K562 (cell line): ENCODE data around the gene EPB41L2.

Experiments
- CHD4 ChIP-seq: fragments of 200-600 bp; sonication (generic); IDR thresholded peaks from 3 replicates; pipeline ENCODE4 v1.6.1; 2012; ENCODE audit warnings: low read depth, mild to moderate bottlenecking, mixed read lengths, low read length, inconsistent platforms; ENCODE audit not compliant: insufficient read depth, insufficient replicate concordance, poor library complexity, severe bottlenecking
- EZH2 ChIP-seq: IDR thresholded peaks from 2 replicates; pipeline ENCODE4 v1.6.1; 2012; ENCODE audit warnings: low read depth, mild to moderate bottlenecking, inconsistent platforms, low read length, borderline replicate concordance
- GABPB2 ChIP-seq: fragments of 250-450 bp; sonication (Bioruptor Pico); conservative IDR thresholded peaks from 2 replicates; pipeline ENCODE4 v1.5.1; 2021; ENCODE audit warnings: mild to moderate bottlenecking
- KDM5B ChIP-seq: fragments of 200-600 bp; sonication (generic); IDR thresholded peaks from 2 replicates; pipeline ENCODE4 v1.6.1; 2012; ENCODE audit warnings: low read depth, mild to moderate bottlenecking, moderate library complexity, low read length, control low read depth, inconsistent platforms; ENCODE audit not compliant: insufficient replicate concordance
- MAX ChIP-seq: sonication (generic); formaldehyde crosslinking; IDR thresholded peaks from 2 replicates; pipeline ENCODE4 v1.9.0; 2022; ENCODE audit warnings: mild to moderate bottlenecking, missing genetic modification reagents
- NR3C1 ChIP-seq: sonication (generic); formaldehyde crosslinking; IDR thresholded peaks from 2 replicates; pipeline ENCODE4 v1.8.1; 2022; ENCODE audit warnings: missing genetic modification reagents
- PCBP1 ChIP-seq: fragments of 200-400 bp; formaldehyde crosslinking; IDR thresholded peaks from 2 replicates; pipeline ENCODE4 v1.6.1; 2018; ENCODE audit warnings: mild to moderate bottlenecking, low read depth, low read length; ENCODE audit not compliant: poor library complexity, severe bottlenecking
- POLR2A ChIP-seq: fragments of 450-650 bp; conservative IDR thresholded peaks from 2 replicates; pipeline ENCODE4 v1.6.1; 2016
- REST ChIP-seq, 2 experiments: fragments of 450-650 bp; formaldehyde crosslinking in 1 of 2; IDR thresholded peaks; 2 replicates each; pipeline versions ENCODE4 v1.4.0 to v1.6.1; 2014 to 2020; ENCODE audit warnings: mild to moderate bottlenecking in 2 of 2, borderline replicate concordance in 1 of 2, low read depth in 1 of 2
- ZFX ChIP-seq: sonication (generic); formaldehyde crosslinking; IDR thresholded peaks from 2 replicates; pipeline ENCODE4 v1.8.0; 2022; ENCODE audit warnings: mild to moderate bottlenecking, missing genetic modification reagents, moderate library complexity
- ZNF175 ChIP-seq: fragments of 200-800 bp; sonication (Bioruptor generic); IDR thresholded peaks from 2 replicates; pipeline ENCODE4 v1.6.1; 2016; ENCODE audit warnings: low read depth, mild to moderate bottlenecking, missing genetic modification characterization, missing compliant biosample characterization
- ZNF217 ChIP-seq: sonication (generic); formaldehyde crosslinking; IDR thresholded peaks from 2 replicates; pipeline ENCODE4 v1.8.0; 2022; ENCODE audit warnings: mild to moderate bottlenecking, missing genetic modification reagents
- ZNF263 ChIP-seq: sonication (generic); formaldehyde crosslinking; IDR thresholded peaks from 2 replicates; pipeline ENCODE4 v1.8.0; 2022; ENCODE audit warnings: mild to moderate bottlenecking, missing genetic modification reagents, borderline replicate concordance
- TF ChIP-seq, protein P1 (sequence below), 3 experiments: IDR thresholded peaks in 2 of 3; conservative IDR thresholded peaks in 1 of 3; 2 replicates each; pipeline ENCODE4 v1.5.1; 2011 to 2012; ENCODE audit warnings: low read length in 3 of 3, mild to moderate bottlenecking in 3 of 3, control low read depth in 2 of 3, improper control_type of control experiment in 1 of 3, inconsistent platforms in 1 of 3, low read depth in 1 of 3, mixed read lengths in 1 of 3, moderate library complexity in 1 of 3; ENCODE audit not compliant: insufficient read depth in 2 of 3

DNA sequence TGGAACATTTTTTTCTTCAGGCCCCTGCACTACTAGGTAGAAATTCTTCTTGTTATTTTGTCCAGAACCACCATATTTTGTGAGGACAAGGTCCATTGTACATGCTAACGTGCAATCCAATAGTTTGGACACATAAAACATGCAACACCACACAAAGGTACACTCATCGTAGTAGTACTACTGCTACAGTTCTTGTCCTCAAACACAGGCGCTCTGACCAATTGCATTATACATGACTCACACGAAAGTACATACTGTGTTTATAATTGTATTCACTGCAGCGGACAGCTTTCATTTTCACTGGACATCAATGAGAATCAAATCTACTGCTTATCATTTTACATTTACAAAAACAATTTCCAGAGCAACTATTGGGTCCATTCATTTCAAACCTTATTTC is 251.1 kb downstream of the EPB41L2 start:
- TF ChIP-seq KDM5B (no peak), MAX (CRISPR knock-in tag) (no peak), POLR2A (no peak), NR3C1 (no peak), REST (IDR thresholded peaks at IDR 0.05; ENCODE audit: borderline replicate concordance) (no peak), REST (CRISPR knock-in tag; IDR thresholded peaks at IDR 0.05; ENCODE audit: low read depth) (no peak), CHD4 (no peak), EZH2 (no peak), ZNF175 (no peak), ZFX (no peak), GABPB2 (CRISPR knock-in tag) (no peak), ZNF263 (CRISPR knock-in tag) (no peak), ZNF217 (CRISPR knock-in tag) (no peak), PCBP1 (no peak)
- TF ChIP-seq, protein P1, sequence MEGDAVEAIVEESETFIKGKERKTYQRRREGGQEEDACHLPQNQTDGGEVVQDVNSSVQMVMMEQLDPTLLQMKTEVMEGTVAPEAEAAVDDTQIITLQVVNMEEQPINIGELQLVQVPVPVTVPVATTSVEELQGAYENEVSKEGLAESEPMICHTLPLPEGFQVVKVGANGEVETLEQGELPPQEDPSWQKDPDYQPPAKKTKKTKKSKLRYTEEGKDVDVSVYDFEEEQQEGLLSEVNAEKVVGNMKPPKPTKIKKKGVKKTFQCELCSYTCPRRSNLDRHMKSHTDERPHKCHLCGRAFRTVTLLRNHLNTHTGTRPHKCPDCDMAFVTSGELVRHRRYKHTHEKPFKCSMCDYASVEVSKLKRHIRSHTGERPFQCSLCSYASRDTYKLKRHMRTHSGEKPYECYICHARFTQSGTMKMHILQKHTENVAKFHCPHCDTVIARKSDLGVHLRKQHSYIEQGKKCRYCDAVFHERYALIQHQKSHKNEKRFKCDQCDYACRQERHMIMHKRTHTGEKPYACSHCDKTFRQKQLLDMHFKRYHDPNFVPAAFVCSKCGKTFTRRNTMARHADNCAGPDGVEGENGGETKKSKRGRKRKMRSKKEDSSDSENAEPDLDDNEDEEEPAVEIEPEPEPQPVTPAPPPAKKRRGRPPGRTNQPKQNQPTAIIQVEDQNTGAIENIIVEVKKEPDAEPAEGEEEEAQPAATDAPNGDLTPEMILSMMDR (IDR thresholded peaks at IDR 0.05 in 2 of 3, conservative IDR thresholded peaks at IDR 0.05 in 1 of 3; ENCODE audit: insufficient read depth in 2 of 3, low read depth in 1 of 3, low read length in 3 of 3), result no peak
